ENCODE results near the gene CDCP2.

GRCh38 chr1:54111624-54112023 lies 41.2 kb downstream of the CDCP2 start:
- TF ChIP-seq EZH2 (IDR thresholded peaks at IDR 0.05; ENCODE audit: borderline replicate concordance, insufficient read depth, low read depth, low read length, poor library complexity, severe bottlenecking), result no peak
- no peak for TF ChIP-seq CTCF (IDR thresholded peaks at IDR 0.05)
